ENCODE results near the gene CENPX.

CENPX gene

DNA sequence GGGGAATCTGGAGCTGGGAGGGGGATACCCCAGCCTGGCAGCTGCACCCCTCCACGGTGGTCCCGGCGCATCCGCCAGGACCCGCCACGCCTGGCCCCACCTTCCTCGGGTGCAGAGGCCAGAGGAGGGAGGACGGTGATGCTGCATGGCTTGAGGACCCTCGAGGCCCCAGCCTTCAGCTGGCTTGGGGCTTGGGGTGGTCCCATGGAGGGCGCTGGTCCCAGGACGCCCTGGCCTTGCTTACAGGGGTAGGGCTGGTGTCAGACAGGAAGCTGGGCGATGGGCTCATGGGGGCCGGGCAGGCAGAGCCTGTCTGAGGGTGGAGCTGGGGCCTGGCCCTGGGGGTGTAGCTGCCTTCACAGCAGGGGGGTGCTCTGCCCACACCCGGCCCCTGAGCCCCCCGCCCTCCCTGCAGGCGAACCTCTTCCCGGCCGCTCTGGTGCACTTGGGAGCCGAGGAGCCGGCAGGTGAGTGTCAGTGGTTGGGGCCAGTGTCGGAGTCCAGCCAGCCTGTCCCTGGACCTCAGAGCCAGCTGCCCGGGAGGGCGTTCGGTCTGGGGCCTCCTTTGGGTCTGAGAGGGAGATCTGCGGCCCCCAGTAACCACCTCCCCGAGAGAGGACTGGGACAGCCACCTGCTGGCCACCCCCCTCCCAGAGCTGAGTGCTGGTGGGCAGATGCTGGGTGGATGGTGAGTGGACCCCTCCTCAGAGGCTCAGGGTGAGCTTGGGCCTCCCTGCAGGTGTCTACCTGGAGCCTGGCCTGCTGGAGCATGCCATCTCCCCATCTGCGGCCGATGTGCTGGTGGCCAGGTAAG, 6.4 kb downstream of the CENPX start:
- no peak overlapping the region for H3K27ac Mint-ChIP-seq
- H3K27me3 Mint-ChIP-seq (ENCODE audit: low read depth) = no peaks in the 10 kb centered on the region
- H3K4me1 Mint-ChIP-seq = peaks cover 8% of the 10 kb centered on the region
- no peaks in the 10 kb centered on the region for H3K9me3 Mint-ChIP-seq
- TF ChIP-seq, protein P1, sequence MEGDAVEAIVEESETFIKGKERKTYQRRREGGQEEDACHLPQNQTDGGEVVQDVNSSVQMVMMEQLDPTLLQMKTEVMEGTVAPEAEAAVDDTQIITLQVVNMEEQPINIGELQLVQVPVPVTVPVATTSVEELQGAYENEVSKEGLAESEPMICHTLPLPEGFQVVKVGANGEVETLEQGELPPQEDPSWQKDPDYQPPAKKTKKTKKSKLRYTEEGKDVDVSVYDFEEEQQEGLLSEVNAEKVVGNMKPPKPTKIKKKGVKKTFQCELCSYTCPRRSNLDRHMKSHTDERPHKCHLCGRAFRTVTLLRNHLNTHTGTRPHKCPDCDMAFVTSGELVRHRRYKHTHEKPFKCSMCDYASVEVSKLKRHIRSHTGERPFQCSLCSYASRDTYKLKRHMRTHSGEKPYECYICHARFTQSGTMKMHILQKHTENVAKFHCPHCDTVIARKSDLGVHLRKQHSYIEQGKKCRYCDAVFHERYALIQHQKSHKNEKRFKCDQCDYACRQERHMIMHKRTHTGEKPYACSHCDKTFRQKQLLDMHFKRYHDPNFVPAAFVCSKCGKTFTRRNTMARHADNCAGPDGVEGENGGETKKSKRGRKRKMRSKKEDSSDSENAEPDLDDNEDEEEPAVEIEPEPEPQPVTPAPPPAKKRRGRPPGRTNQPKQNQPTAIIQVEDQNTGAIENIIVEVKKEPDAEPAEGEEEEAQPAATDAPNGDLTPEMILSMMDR (IDR thresholded peaks at IDR 0.05; ENCODE audit: unreplicated experiment in 3 of 3) = no peak
- peaks cover 4% of the 10 kb centered on the region for H3K36me3 Mint-ChIP-seq (ENCODE audit: low read depth)
- H3K4me3 Mint-ChIP-seq = no peak overlapping the region

DNA sequence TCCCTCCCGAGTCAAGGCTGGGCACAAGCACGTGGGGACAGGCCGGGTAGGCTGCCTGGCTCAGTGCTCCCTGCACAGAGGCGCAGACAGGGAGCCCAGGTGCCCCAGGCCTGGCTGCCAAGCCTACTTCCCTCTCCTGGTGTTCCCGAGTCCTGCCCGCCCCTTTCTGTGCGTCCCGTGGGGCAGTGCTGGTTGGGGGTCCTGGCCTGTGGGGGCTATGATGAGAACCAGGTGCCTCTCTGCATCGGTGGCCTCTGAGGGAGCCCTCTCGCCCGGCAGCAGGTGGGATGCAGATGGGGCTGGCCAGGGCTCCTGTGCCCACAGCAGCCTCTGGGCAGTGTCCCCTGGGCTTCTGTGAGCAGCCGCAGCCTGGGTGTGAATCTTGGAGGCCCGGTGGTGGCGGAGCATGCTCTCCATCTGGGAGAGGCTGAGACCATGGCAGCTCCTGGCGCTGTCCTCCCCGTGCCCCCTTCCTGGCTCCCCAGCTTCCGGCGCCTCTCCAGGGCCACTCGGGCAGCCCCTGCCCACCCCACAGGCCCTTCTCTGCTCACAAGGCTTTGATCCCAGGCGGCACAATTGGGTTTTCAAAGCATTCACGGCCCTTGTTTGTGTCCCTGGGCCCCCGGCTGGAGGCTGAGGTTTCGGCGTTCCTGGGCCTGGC, 7.2 kb downstream of the CENPX start:
- H3K4me1 Mint-ChIP-seq = peaks cover 8% of the 10 kb centered on the region
- no peaks in the 10 kb centered on the region for H3K9me3 Mint-ChIP-seq
- TF ChIP-seq, protein P1 (IDR thresholded peaks at IDR 0.05; ENCODE audit: unreplicated experiment in 3 of 3) = no peak
- no peaks in the 10 kb centered on the region for H3K27me3 Mint-ChIP-seq (ENCODE audit: low read depth)
- H3K4me3 Mint-ChIP-seq = no peak overlapping the region
- H3K36me3 Mint-ChIP-seq (ENCODE audit: low read depth) = peaks cover 4% of the 10 kb centered on the region
- no peak overlapping the region for H3K27ac Mint-ChIP-seq

DNA sequence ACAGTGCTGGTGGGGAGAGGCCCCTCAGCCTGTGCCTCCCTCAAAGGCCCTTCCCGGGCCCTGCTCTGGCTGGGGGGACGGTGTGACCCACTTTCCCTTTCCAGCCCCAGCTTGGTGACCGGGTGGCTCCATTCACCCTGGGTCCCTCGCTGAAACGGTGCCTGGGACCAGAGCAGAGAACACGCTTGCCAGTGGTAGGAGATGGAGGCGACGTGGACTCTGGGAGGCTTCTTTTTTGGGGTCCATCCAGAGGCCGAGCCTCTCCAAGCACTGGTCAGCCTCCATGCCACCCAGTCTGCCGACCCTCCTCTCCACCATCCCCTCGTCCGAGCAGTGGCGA, 7.7 kb downstream of the CENPX start:
- Mint-ChIP-seq H3K9me3 (no peaks in the 10 kb centered on the region), H3K27ac (no peak overlapping the region), H3K36me3 (ENCODE audit: low read depth) (peaks cover 4% of the 10 kb centered on the region), H3K4me3 (no peak overlapping the region), H3K27me3 (ENCODE audit: low read depth) (no peaks in the 10 kb centered on the region), H3K4me1 (peaks cover 8% of the 10 kb centered on the region)
- TF ChIP-seq, protein P1 (IDR thresholded peaks at IDR 0.05; ENCODE audit: unreplicated experiment in 3 of 3) = no peak

DNA sequence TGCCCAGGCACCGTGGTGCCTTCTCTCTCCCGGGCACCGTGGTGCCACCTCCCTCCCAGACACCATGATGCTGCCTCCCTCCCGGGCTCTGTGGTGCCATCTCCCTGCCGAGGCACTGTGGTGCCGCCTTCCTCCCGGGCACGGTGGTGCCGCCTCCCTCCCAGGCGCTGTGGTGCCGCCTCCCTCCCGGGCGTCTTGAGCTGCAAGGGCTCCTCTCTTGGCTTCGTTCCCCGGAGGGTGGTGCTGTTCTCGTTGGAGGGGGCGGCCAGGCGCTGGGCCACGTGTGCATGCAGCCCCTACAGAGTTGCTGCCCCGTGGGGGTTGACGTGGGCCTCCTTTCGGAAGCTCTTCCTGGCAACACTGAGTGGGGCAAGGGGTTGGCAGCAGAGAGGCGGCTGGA, 8.2 kb downstream of the CENPX start:
- TF ChIP-seq, protein P1 (IDR thresholded peaks at IDR 0.05; ENCODE audit: unreplicated experiment in 3 of 3) = no peak
- Mint-ChIP-seq H3K4me1 (peaks cover 8% of the 10 kb centered on the region), H3K27me3 (ENCODE audit: low read depth) (no peaks in the 10 kb centered on the region), H3K27ac (no peak overlapping the region), H3K9me3 (no peaks in the 10 kb centered on the region), H3K4me3 (no peak overlapping the region), H3K36me3 (ENCODE audit: low read depth) (peaks cover 4% of the 10 kb centered on the region)

DNA sequence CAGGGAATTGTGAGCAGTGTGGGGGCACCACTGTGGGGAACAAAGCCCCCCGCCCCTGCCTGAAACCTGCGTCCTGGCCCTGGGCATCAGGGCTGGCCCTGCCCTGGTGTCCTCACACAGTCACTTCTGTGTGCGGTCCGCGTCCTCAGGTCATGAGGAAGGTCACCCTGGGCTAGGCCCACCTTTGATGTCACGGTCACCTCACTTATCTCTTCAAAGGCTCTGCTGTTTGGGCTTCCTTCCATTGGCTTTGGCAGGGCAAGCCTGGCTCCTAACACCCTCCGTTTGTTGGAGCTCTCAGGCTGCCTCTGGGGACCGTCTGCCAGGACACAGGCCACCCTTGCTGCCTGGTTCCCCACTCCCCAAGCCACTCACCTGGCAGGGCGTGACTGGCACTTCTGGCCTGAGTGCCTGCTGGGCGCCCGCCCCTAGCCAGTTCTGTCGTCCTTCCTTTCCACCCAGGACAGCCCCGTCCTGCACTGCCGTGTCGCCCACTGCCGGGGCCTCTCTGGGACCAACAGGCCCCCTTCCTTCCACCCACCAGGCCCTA, 8.8 kb downstream of the CENPX start:
- Mint-ChIP-seq H3K9me3 (no peaks in the 10 kb centered on the region), H3K27me3 (ENCODE audit: low read depth) (no peaks in the 10 kb centered on the region), H3K36me3 (ENCODE audit: low read depth) (peaks cover 4% of the 10 kb centered on the region), H3K27ac (no peak overlapping the region), H3K4me3 (no peak overlapping the region), H3K4me1 (peaks cover 6% of the 10 kb centered on the region)
- TF ChIP-seq, protein P1 (IDR thresholded peaks at IDR 0.05; ENCODE audit: unreplicated experiment in 3 of 3) = no peak

Measured in nephron (organoid).